DLD1 (cell line): ENCODE results near the gene PRKN.
"Not testable (repeated sequence)": the region's sequence is repeated elsewhere in the genome, so short reads cannot be mapped to it uniquely, and the experiment has no call there.

Source experiments
- in situ Hi-C: cut with HindIII; loops from 2 replicates; pipeline ENCODE4 v1.10.0; 2017; ENCODE audit warnings: low sequenced_read_pairs

PRKN gene

DNA sequence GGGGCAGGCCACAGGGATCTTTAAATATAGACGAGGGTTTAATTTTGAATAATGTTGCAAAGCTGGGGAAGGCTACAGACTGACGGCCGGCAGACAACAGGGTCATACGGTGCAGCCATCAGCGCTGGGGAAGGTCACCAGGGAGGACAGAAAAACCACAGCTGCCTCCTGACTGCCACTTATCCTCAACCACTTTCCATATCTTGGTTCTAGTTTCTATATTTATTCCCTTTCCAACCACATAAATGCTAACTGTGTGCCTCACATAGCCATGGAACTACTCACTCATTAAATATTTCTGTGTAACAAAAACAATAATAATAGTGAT lies 1368.0 kb downstream of the PRKN start:
- in situ Hi-C loops: no loop called here

DNA sequence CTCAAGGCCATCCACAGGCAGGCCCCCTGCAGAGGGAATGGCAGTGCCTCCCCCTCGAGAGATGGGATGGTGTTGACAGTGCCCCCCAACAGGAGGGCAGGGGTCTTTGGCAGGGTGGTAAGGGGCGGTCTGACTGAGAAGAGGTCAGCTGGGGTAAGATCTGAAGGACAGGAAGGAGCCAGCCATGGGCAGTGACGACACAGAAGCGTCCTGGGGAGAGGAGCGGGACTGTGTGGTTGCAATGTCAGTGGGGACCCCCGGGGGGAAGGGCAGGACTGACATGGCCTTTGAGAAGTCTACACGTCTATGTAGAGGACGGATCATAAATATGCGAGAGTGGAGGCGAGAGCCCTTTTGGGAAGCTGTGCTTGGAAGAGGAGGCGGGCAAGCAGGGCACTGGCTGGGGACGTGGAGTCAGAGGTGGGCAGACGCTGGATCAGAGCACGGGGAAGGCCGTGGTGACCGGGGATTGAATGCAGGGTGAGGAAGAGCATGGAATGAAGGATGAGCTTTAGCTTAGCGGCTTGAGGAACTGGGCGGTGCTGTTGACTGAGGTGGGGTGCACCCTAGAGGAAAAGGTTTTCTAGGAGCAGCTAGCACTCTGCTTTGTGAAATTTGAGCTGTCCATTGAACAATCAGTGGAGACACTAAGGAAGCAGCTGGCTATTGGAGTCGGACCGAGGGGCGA lies 1371.3 kb downstream of the PRKN start:
- in situ Hi-C loops: no loop called here

DNA sequence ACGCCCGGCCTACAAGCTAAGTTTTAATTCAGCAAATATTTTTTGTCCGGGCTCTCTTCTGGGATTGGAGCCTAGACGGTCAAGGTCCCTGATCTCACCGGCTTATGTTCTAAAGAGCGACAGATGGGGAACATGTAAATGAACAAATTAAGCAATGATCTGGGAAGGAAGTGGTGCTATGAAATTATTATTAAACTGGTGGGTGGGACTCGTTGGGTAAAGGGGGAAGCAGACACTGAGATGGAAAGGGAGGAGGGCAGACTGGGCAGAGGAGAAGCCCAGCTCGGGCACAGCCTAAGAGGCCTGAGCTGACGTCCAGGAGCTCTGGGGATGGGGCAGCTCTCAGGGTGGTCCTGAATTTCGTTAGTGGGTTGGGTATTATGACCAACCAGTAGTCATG lies 1371.9 kb downstream of the PRKN start:
- in situ Hi-C loops: no loop called here

DNA sequence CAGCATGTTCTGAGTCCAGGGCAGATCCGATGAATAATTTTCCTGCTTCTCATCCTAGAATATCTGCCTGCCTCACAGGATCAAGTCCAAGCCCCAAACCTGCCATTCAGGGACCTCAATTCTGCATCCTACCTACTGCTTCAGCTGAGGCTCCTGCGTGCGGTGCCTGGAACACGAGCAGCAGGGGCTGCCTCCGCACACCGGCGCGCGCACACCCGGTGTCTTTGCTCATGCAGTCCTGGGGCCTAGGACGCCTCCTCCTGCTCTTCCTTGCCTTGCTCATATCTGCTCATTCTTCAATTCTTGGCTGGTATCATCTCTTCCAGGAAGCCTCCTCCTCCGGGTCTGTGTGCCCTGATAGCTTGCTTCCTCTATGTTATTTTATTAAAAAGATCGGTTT lies 1372.6 kb downstream of the PRKN start:
- in situ Hi-C loops: no loop called here

DNA sequence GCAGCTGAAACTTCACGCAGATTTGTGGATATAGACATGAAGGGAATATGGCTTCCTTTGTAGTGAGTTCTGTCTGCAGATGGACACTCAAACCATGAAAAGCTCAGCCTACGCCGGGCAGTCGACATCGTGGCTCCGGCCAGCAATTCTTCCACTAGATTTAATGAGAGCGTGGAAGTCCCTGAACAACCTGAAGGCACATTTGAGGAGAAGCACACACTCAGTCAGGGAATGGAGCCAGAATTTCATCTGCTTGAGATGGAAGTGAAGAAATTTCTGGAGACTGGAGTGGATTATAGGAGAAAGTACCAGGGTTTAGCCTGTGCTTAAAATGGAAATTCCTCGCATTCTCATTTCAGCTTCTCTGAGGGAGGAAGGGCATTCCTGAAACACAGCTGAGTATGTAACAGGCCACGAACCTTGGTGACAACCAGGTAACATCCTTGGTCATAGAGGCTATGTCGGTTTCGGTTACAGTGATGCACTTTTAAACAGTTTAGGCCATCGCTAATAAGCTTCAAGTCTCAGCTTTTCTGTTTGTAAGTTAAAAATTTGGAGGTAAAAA lies 1373.2 kb downstream of the PRKN start:
- in situ Hi-C loops: no loop called here

DNA sequence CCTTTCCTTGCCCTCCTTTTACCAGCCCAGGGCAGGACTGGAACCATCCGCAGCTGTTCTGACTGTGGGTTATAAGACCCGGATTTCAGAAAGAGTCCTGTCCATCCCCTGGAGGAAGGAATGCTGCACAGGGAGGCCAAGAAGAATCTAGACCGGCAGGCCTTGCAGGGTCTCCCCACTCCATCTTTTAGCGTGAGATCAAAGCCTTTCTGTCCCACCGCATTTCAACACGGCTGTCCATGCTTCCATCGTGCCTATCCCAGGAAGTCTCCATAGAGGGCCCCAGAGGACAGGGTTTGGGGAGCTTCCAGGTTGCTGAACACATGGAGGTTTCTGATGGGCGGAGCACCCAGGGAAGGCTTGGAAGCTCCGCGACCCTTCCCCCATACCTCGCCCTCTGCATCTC lies 1374.4 kb downstream of the PRKN start:
- in situ Hi-C loops: no loop called here

DNA sequence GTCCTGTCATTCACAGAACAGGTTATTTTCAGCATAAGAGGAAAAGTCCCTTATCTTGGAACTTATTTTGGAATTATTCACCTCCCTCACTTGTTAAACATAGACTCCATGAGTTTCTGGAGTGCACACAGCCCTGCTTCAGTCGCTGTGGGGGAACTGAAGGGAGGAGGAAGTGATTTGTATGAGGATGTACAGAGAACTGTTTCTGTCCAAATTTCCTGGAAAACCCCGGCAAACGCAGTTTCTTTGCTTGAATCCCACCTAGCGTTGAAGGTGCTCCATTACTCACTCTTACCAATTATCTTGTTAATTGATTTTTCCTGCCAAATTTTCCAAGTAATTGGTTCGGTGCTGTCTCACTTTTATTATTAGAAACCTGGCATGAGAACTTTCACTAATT lies 1375.7 kb downstream of the PRKN start:
- in situ Hi-C loops: no loop called here

DNA sequence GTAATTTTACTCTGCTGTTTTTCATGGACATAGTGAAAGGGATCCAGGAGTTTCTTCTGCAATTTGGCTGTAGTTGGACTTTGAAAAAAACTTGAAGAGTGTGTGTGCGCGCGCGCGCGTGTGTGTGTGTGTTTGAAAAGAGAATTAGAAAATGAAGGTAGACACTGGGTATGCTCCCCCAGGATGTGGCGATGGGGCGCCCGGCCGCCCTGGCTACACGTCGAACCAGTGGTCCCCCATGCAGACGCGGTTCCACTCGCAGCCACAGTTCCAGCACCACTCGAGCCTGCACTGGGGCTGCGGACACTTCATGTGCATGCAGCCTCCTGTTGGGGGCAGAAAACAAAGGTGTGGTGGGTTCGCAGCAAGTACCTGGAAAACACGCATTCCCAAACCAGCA lies 1377.7 kb downstream of the PRKN start:
- in situ Hi-C loops: no loop called here

DNA sequence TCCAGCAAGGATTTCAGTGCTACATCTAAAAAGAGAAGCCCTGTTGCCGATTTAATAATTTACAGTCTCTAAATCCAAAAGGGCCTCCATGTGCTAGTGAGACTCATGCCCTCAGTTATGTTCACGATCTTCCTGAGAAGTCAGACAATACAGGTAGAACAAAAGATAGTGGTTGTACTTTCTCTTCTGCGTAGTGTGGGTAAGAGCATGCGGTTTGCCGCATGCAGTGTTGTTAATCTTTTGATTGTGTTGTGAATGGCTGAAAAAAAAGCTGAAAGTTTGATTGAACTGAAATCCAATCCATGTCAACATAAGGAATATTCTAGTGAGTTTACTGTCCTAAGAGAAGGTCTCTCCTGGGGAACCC lies 1379.0 kb downstream of the PRKN start:
- in situ Hi-C loops: no loop called here

DNA sequence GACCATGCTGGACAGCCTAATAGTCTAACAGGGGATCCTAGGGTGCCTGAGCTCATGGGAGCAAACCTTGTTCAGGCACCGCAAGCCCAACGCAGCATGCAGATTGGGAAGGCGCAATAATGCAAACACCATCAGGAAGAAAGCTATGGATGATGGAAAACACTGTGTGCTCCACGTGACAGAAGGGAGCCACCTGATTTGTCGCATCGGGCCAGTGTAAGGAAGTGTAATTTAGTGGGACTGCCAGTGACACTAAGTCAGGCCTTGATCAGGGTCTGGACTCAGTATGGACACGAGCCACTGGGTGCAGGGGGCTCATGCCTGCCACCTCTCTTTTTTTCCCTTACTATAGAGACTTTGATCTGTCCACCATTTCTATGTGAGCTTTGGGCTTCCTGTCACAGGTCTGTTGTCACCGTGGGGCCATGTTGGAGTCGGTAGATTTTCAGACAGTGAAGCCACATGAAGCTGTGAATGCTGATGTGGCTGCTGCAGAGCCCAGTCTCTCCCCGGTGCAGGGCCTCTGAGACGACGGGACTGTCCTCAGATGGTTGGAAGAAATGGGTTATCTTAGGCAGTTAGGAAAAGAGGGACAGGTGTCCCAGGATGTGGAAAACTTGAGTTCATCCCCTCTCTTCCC lies 1379.5 kb downstream of the PRKN start:
- in situ Hi-C loops: no loop called here

DNA sequence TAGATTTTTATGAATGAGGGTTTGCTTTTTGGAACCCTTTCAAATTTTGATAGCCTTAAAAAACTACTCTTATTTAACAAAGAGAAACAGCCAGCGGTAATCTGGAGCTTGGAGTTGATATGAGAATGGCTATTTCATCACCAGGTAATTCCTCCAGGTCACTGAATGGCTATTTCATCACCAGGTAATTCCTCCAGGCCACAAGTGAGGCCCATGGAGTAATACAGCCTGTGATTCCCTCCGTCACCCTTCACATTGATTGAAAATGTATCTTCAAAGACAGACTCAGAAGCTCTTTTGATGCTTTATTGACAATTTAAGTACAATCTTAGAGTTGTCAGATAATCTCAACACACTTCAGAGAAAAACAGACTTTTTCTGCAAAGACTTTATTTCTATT lies 1380.4 kb downstream of the PRKN start:
- in situ Hi-C loops: no loop called here

DNA sequence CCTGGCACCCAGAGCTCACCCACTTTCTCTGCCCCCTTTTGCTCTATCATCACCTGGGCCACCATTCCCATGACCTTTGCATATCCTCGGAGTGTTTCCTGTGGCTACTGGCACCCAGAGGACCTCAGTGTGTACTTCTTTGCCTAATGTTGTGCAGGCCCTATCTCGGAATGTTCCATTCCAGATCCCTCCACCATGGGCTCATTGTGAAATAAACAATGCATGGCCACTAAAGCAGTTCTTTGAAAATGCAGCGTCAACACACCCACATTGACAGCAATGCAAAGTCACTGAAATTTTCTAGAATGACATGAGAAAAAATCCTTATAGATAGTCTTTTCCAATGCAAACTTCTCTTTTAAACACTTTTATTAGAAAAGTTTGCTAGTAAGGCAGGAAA lies 1380.8 kb downstream of the PRKN start:
- in situ Hi-C loops: no loop called here

DNA sequence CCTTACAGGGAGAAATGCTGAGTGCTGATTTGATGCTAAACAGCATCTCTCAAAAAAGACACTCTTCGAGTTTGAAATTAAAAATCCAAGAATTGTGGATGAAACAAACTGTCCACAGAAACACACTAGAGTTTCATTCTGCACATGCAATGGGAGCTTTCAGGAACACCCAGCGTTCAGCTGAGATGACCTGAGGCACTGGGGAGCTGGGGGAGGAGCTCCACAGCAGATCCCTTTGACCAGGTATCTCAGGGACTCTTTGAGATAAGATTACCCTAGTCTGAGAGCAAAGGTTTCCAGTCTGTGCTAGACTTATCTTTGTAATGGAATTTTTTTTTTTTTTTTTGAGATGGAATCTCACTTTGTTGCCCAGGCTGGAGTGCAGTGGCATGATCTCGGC lies 1382.9 kb downstream of the PRKN start:
- in situ Hi-C loops: no loop called here

DNA sequence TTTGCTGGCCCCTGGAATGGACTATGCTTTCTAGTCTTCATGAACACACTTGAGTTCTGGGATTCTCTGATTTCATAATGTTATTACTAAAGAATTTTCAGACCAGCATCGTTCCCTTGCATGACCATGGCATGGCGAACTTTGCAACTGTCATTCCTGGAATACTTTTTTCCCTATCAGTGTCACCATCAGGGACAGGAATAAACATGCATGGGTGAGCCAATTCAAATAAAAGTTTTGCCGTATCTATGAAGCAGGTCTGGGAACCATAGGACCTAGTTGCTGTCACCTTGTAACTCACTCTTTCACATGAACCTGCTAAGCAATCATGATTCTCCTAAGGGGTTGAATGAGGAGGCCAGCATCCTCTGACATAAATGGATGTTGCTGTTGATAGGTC lies 1385.5 kb downstream of the PRKN start:
- in situ Hi-C loops: no loop called here

DNA sequence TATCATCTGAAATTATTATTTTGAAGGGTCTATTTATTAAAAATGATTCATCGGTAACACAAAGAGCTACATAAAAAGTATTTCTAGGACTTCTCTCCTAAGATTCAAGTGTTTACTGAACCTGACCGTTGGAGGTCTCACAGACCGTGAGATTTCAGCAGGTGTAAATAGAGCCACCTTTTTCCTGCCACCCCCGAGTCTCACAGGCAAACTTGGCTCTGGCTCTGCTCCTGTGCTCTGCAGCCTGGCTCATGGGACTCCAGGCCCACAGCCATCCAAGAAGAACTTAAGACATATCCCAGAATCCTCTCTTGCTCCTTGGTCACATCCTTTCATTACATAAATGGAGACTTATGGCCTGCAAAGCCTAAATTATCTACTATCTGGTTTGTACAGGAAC lies 1385.9 kb downstream of the PRKN start:
- in situ Hi-C loops: no loop called here

DNA sequence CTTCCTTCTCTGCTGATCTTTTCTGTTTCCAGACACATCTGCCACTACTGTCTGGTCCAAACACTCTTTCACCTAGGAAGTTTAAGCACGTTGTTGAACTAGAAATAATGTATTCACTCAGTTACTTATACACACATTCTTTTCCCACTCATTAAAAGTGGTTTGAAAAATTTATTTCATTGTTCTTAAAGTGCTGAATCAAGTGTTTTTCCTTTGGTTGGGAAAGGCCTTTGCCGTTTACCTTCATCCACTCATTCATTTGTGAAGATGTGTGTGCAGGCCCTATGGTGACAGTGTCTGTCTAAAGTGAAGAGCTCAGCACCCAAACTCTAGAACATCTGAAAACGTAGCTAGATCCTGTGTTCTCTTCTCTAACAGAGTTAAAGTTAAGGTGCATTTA lies 1389.6 kb downstream of the PRKN start:
- in situ Hi-C loops: no loop called here

DNA sequence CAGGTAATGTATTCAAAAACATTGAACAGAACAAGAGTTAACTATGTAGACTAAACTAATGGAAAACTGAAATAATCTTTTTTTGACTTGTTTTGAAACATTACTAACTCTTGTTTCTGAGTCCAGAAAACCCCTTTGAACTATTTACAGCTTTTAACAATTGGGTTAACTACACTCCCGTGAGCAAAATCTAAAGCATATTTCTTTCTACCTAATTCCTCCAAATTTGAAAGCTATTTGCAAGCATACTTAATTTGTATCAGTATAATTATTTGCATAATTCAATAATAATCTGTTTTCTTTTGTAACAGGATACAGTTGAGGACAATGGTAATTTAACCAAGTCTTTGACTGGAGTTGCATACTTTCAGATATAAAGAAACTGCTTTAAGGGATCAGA lies 1391.1 kb downstream of the PRKN start:
- in situ Hi-C loops: no loop called here

DNA sequence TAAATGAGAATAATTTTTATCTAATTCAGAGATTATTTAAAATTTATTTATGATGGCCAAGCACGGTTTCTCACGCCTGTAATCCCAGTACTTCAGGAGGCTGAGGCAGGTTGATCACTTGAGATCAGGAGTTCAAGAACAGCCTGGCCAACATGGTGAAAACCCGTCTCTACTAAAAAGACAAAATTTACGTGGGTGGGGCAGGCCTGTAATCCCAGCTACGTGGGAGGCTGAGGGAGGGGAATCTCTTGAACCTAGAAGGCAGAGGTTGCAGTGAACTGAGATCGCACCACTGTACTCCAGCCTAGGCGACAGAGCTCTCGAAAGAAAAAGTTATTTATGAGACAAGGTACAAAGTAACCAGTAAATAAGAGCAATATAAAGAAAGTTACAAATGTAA lies 1394.2 kb downstream of the PRKN start:
- in situ Hi-C loops: no loop called here

DNA sequence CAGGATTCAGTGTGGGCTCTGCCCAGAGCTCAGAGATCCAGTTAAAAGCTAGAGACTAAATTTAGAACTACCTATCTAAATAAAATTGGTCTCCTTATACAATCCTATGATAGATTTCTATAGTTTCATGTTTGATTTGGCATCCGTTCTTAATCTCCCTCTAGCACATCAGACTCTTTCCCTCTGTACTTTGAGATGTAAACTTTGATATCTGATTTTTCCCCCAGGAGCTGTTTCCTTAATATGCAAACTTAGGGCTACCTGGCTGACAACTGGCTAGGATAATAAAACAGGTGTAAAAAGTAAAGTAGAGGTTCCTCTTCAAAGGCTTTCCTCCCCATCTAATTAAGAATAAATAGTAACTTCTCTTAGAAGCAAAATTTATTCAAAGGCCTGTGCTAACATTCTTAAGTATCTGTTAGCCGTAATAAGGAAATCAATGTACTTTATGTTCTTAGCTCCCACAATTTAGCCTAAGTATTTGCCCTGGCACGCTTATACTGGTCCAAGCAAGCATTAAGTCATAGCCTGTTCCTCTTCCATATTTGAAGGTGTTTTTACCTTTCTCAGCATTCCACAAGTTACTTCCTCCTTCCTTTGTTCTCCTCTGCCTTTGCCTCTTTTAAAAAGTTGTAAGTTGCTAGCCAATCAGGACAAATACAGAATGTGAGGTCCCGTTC lies 1396.0 kb downstream of the PRKN start:
- in situ Hi-C loops: not testable (repeated sequence)

DNA sequence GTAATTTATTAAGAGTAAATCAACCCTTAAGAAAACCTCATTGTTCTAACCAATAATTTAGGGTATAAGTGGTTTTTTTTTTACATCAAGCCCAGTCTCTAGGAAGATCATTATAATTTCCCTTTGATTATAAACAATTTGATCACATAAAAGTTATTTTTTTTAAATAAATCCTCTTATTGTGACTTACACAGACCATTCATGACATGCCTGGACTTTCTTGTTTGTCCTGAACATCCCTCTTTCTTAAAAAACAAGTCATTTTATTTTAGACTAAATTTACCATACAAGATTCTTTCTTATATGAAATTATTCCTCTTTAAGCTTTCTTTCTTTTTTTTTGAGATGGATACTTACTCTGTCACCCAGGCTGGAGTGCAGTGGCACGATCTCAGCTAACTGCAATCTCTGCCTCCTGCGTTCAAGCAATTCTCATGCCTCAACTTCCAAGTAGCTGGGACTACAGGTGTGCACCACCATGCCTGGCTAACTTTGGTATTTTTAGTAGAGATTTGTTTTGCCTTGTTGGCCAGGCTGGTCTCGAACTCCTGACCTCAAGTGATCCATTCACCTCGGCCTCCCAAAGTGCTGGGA lies 1400.1 kb downstream of the PRKN start:
- in situ Hi-C loops: no loop called here

DNA sequence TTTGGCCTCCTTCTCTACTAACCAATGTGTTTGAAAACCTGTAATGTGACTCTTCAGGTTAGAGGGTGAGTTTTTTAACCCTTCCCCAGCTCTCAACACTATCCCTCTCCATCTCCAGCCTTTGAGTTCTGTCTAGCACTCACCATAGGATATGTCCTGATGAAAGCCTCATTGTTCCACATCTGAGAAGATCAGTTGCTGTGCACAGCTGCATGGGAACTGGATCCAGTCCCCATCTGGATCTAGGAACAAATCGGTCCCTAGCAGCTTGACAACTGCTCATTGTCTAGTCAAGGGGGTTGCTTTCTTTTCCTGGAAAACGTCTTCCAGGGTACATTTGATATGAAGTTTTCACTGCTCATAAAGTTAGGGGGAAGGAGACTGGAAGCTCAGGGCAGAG lies 1408.3 kb downstream of the PRKN start:
- in situ Hi-C loops: no loop called here

DNA sequence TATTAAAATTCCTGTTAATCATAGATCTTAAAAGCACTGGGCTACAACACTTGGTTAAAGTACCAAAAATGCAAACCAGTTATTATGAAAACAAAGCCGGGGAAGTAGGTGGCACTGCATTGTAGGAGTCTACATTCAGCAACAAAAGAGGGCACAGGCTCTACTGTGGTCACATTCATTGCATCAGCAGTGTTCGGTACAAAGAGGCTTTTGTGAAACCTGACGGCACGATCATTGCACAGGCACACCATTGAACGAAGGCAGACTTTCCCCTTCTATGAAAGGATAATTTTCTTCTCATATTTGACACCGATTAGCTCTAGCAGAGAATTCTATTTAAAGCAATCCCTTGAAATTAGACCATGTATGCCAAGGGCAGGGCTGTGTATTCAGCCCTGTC lies 1409.1 kb downstream of the PRKN start:
- in situ Hi-C loops: no loop called here
